Measurements from ENCODE around the gene CNNM4.

The CNNM4 gene

GRCh38 chr2:96768083-96768561 is 7.4 kb downstream of the CNNM4 start:
- DNase-seq (ENCODE audit: extremely low read depth, low read depth) = no peak
- TF ChIP-seq CTCF (IDR thresholded peaks at IDR 0.05; ENCODE audit: low read depth, low read length) = no peak

- TF ChIP-seq CTCF (IDR thresholded peaks at IDR 0.05; ENCODE audit: low read depth, low read length) = no peak
- no peak for DNase-seq (ENCODE audit: extremely low read depth, low read depth)
Measured at GRCh38 chr2:96769814-96770213, 9.1 kb downstream of the CNNM4 start.

GRCh38 chr2:96770442-96771202 is 9.9 kb downstream of the CNNM4 start:
- DNase-seq (ENCODE audit: extremely low read depth, low read depth) = no peak
- TF ChIP-seq CTCF (IDR thresholded peaks at IDR 0.05; ENCODE audit: low read depth, low read length) = no peak

GRCh38 chr2:96771796-96772618 is 11.3 kb downstream of the CNNM4 start:
- DNase-seq (ENCODE audit: extremely low read depth, low read depth) = no peak
- TF ChIP-seq CTCF (IDR thresholded peaks at IDR 0.05; ENCODE audit: low read depth, low read length) = no peak

- TF ChIP-seq CTCF (IDR thresholded peaks at IDR 0.05; ENCODE audit: low read depth, low read length) = no peak
- no peak for DNase-seq (ENCODE audit: extremely low read depth, low read depth)
Measured at GRCh38 chr2:96772903-96773671, 12.4 kb downstream of the CNNM4 start.

- TF ChIP-seq CTCF (IDR thresholded peaks at IDR 0.05; ENCODE audit: low read depth, low read length) = no peak
- no peak for DNase-seq (ENCODE audit: extremely low read depth, low read depth)
Measured at GRCh38 chr2:96773922-96774321, 13.2 kb downstream of the CNNM4 start.

Data from AG09319 (cell line).